H1 (cell line): ENCODE data around the gene PRDX5.

Experiments
- CEBPB ChIP-seq: IDR thresholded peaks from 2 replicates; pipeline ENCODE4 v1.6.1; 2012; ENCODE audit warnings: low read depth, low read length
- CTCF ChIP-seq, 3 experiments: IDR thresholded peaks; 1 replicate in 2 of 3; 2 replicates in 1 of 3; pipeline versions ENCODE4 v1.5.1 to v1.6.1; 2011; ENCODE audit warnings: low read length in 3 of 3, mild to moderate bottlenecking in 3 of 3, inconsistent platforms in 2 of 3, low read depth in 1 of 3, moderate library complexity in 1 of 3; ENCODE audit not compliant: insufficient read depth in 1 of 3; ENCODE audit errors: control extremely low read depth in 1 of 3
- EZH2 ChIP-seq: fragments of 200-600 bp; sonication (generic); IDR thresholded peaks from 2 replicates; pipeline ENCODE4 v1.7.1; 2012; ENCODE audit warnings: low read depth, mild to moderate bottlenecking, moderate library complexity, low read length, inconsistent platforms; ENCODE audit not compliant: severe bottlenecking
- GTF2F1 ChIP-seq: IDR thresholded peaks from 2 replicates; pipeline ENCODE4 v1.6.1; 2012; ENCODE audit warnings: low read depth, low read length, improper control_type of control experiment, borderline replicate concordance
- MAX ChIP-seq: IDR thresholded peaks from 2 replicates; pipeline ENCODE4 v1.6.1; 2012; ENCODE audit warnings: inconsistent platforms
- NRF1 ChIP-seq: IDR thresholded peaks from 2 replicates; pipeline ENCODE4 v1.6.1; 2011; ENCODE audit warnings: mild to moderate bottlenecking, low read depth, low read length, improper control_type of control experiment
- POLR2AphosphoS5 ChIP-seq: IDR thresholded peaks from 2 replicates; pipeline ENCODE4 v1.6.1; 2011; ENCODE audit warnings: low read depth, low read length
- POU5F1 ChIP-seq: IDR thresholded peaks from 2 replicates; pipeline ENCODE4 v1.6.1; 2011; ENCODE audit warnings: low read depth, mild to moderate bottlenecking, low read length, moderate library complexity
- SIN3A ChIP-seq, 2 experiments: IDR thresholded peaks in 1 of 2; conservative IDR thresholded peaks in 1 of 2; 2 replicates each; pipeline ENCODE4 v1.6.1; 2011 to 2012; ENCODE audit warnings: low read length in 2 of 2, improper control_type of control experiment in 1 of 2, low read depth in 1 of 2, mild to moderate bottlenecking in 1 of 2
- USF2 ChIP-seq: IDR thresholded peaks from 2 replicates; pipeline ENCODE4 v1.6.1; 2011; ENCODE audit warnings: low read length, improper control_type of control experiment

- TF ChIP-seq CTCF (IDR thresholded peaks at IDR 0.05; ENCODE audit: control extremely low read depth in 1 of 3, insufficient read depth in 1 of 3, low read depth in 1 of 3, low read length in 3 of 3) (peak in 2 of 3 experiments; percentile 64 to 68; a peak in 3 of 4 replicates), POU5F1 (no peak), NRF1 (no peak), USF2 (no peak), CEBPB (no peak), EZH2 (no peak), POLR2AphosphoS5 (no peak), GTF2F1 (no peak), SIN3A (conservative IDR thresholded peaks at IDR 0.05 in 1 of 2, IDR thresholded peaks at IDR 0.05 in 1 of 2; ENCODE audit: low read depth in 1 of 2, low read length in 2 of 2) (no peak), MAX (no peak)
These were observed 26.0 kb downstream of the PRDX5 start for GRCh38 chr11:64343767-64344559.
